Activated gamma-delta T cell treated with Interleukin-2 at 50 U/mL for 16 hours (primary cell): ENCODE results near the gene LRRC8A.
A peak's percentile ranks its signal among the peaks of the same experiment; 100 is the strongest.
"Not testable (repeated sequence)": the region's sequence is repeated elsewhere in the genome, so short reads cannot be mapped to it uniquely, and the experiment has no call there.

ENCODE experiments used
- DNase-seq: peaks from one replicate; pipeline ENCODE4 v3.0.0-alpha.2; 2020

Gene LRRC8A

DNA sequence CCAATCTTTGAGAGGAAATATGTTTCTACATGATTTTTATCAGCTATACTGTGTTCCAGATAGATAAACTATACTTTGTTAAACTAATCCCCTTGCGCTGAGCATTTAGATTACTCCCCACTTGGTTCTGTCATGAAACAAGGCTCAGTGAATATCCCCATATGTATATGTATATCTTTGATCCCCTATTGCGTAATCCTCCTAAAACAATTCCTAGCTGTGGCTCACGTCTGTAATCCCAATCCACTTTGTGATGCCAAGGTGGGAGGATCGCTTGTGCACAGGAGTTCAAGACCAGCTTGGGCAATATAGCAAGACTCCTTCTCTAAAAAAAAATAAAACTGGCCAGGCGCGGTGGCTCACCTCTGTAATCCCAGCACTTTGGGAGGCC, 41.6 kb downstream of the LRRC8A start:
- DNase-seq = no peak

DNA sequence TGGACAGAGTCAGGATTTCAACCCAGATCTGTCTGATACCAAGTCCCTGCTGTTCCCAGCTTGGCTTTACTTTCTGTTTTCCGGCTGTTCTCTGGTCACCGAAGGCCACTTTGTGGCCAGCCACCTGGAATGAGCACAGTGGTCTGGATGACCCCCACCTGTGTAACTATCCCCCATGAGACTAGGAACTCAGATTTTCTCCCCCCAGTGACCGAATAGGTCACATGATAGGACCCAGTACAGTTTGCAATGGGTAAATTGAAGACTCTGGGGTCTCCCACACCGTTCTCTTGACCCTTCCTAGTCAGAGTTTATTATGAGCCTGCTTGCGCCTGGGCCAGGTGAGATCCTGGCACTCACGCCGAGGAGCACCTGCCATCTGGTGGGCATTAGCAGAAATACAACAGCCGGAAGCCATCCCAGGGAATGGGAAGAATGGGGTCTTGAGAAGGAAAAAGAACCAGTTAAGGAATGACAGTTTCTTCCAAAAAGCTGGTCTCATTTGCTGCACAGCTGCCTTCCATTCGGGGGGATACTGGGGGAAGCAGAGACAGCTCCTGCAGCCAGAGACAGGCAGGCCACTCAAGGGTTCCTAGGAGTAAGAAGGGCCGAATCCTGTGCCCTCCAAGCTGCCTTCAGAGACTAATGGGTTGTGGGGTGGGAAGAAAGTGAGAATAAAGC, 45.9 kb downstream of the LRRC8A start:
- peak; percentile 45 for DNase-seq

DNA sequence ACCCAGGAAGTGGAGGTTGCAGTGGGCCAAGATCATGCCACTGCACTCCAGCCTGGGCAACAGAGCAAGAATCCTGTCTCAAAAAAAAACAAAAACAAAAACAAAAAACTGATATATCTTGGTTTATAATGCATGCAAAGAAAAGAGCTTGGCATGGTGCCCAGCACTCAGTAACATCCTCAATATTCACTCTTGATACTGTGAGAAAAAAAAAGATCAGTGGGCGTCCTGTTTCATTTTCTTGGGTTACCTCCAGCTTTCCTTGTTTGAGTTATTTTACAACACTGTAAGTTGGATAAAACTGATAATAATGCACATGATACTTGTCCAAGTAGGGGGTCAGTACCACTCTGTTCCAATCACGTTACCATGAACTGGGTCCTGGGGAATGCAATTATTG, 46.7 kb downstream of the LRRC8A start:
- no peak for DNase-seq

DNA sequence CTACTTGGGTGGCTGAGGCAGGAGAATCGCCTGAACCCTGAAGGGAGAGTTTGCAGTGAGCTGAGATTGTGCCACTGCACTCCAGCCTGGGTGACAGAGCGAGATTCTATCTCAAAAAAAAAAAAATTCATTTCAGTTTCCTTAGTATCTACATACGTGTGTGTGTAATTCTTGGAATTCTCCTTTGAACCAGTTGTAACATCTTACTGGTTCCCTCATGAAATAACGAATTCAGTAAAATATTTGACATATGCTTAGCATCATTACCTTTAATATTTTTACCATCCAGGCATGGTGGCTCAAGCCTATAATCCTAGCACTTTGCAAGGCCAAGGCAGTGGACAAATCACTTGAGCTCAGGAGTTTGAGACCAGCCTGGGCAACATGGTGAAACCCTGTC, 47.6 kb downstream of the LRRC8A start:
- DNase-seq = no peak

DNA sequence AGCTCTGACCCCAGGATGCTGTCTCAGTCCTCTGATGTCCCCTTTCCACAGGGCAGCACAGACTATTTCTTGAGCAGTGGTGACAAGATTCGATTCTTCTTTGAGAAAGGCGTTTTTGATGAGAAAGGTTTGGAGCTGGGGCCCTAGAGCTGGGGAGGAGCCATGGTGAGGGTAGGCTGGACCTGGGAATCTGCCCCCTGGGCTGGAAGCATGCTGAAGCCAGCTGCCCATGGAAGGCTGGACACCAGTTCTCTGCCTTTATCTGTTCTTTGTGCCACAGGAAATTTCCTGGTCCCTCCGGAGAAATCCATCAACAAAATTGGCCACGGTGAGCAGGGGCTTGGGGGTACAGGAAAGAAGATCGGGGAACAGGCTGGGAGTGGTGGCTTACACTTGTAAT, 51.8 kb downstream of the LRRC8A start:
- no peak for DNase-seq

DNA sequence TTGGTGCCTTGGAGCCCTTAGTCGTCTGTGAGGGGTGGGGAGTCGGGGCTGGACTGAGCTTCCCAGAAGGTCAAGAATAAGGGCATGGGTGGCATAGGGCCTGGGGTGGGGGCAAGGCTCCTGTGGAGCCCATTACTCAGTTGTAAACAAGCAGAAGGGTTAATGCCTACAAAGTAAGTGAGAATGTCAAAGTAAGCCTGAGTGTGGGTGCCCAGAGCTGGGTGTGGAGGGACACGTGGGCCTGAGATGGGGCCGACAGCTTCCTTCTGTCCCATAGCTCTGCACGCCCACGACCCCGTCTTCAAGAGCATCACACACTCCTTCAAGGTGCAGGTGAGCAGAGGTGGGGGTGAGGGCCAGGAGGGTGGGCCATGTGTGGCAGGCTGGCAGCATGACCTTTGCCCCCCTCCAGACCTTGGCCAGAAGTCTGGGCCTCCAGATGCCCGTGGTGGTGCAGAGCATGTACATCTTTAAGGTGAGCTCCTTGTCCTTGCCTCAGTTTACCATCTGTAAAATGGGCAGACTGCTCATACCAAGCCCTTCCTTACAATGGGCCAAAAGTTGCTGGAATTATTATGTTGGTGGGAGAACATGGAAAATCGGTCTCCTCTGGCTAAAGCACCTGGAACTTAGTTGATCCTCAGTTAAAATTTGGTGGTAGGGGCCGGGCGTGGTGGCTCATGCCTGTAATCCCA, 54.4 kb downstream of the LRRC8A start:
- no peak for DNase-seq

DNA sequence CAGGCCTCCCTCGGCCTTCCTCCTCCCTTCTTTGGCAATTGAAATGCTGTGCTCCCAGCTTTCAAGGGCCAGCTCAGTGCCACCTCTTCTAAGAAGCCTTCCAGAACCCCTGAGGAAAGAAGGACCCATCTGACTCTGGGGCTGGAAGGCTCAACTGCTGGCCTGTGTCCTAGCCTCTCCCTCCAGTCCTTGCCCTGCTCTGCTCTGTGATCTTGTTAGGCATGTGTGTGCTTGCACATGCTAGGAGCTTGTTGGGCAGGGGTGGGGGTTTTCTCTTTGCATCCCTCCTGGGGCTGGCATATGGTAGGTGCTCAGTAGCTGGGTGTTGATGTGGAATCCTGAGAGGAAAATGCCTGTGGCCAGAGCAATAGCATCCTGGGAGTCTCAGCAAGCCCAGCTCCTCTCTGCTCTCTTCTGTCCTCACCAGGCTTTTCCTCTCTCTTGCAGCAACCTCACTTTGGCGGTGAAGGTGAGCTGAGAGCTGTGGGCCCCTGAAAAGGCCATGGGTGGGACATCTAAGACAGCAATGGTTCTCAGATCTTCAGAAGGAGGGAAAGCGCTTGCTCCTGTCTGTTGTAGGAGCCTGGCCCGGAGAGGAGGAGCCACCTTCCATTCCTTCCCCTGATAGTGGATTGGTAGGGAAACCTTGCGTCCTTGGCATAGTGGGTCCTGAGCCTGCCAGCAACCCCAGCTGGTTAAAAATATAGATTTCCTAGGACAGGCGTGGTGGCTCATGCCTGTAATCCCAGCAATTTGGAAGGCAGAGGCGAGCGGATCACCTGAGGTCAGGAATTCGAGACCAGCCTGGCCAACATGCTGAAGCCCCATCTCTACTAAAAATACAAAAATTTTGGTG, 55.6 kb downstream of the LRRC8A start:
- DNase-seq = no peak

DNA sequence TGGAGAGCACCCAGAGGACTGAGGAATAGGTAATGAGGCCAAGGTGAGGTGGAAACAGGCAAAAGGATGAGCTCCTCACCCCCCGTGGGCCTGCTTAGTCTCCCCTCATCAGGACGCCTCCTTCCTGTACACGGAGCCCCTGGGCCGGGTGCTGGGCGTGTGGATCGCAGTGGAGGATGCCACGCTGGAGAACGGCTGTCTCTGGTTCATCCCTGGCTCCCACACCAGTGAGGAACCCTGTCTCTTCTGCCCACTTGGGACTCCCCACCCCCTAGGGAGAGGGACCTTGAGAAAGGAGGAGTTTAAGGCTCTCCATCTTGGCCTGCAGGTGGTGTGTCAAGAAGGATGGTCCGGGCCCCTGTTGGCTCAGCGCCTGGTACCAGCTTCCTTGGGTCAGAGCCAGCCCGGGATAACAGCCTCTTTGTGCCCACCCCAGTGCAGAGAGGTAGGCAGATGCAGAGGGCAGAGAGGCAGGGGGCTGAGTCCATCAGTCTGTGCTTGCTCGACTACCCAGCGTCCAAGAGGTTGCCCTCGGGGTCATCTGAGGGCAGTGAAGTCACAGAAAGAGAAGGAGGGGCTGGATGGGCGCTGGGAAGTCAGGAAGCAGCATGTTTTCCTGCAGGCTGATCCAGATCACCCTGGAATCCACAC, 58.5 kb downstream of the LRRC8A start:
- DNase-seq = no peak

DNA sequence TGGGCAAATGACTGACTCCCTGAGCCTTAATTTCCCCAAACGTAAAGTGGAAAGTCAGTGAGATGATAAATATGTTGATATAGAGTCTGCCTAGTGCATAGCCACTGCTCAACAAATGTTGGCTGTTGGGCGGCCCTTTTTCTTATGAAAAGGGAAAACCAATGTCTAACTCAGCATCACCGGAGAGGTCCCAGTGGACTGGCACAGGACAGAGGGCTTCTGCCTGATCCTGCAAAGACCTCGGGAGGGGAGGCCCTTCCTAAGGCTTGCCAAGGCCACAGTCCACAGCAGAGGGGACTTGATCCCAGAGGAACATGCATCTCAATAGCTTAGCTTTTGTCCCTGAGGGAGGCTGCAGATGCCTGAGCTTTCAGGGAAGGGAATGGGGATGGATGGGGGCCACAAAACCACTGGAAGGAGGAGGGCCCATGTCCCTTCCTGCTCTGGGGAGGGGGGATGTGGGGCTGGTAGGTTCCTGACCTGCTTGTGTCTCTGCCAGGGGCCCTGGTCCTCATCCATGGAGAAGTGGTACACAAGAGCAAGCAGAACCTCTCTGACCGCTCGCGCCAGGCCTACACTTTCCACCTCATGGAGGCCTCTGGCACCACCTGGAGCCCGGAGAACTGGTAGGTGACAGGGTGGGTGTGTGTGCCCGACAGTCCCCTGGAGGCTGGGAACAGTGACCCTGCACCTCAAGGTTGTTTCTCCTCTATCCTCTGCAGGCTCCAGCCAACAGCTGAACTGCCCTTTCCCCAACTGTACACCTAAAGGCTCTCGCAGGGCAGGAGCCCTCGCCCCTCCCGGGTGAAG, 59.2 kb downstream of the LRRC8A start:
- DNase-seq = no peak

DNA sequence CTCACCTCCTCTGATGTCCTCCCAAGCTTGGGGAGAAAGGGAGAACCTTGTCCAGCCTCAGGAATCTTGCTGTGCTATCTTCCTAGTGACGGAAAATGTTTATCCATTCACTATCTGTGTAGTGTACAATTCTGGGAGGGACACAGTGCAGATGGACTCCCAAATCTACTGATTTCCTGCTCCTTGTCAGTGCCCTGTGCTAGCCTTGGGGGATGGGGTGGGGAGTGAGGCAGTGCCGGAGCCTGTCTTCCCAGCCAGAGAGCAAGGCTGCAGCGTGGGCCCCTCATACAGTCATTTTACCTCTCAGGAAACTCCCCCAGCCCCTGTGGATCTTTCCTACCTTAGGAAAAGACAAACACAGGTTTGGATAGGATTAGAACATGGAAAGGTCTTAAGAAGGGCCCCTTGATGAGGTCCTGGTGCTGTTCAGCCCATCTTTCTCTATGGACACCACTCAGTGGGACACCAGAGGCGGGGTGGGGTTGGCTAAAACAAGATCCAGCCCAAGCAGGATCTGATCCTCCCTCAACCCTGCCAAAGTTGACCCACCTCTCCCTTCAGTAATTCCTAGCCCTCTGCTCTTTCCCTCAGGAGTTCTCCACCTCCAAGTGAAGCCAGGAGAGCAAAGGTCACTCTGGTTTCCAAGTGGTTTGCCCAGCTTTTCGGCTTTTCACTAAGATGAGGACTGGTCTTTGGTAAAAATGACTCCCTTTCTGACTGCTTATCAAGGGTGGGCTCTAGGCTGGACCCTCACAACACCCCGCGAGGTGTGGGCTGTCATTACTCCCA, 62.1 kb downstream of the LRRC8A start:
- DNase-seq = no peak

DNA sequence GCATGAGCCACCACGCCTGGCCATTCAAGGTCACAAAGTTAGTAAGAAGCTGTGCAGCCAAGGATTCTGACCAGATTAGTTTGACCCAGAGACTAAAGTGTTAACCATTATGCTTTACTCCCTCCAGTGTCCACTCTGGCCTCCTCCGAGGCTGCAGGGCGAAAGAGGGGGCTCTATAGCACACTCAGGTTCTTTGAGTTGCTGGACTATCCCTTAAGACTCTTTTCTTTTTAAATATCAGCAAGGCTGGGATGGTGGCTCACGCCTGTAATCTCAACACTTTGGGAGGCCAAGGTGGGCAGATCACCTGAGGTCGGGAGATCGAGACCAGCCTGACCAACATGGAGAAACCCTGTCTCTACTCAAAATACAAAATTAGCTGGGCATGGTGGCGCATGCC, 63.0 kb downstream of the LRRC8A start:
- DNase-seq = not testable (repeated sequence)

DNA sequence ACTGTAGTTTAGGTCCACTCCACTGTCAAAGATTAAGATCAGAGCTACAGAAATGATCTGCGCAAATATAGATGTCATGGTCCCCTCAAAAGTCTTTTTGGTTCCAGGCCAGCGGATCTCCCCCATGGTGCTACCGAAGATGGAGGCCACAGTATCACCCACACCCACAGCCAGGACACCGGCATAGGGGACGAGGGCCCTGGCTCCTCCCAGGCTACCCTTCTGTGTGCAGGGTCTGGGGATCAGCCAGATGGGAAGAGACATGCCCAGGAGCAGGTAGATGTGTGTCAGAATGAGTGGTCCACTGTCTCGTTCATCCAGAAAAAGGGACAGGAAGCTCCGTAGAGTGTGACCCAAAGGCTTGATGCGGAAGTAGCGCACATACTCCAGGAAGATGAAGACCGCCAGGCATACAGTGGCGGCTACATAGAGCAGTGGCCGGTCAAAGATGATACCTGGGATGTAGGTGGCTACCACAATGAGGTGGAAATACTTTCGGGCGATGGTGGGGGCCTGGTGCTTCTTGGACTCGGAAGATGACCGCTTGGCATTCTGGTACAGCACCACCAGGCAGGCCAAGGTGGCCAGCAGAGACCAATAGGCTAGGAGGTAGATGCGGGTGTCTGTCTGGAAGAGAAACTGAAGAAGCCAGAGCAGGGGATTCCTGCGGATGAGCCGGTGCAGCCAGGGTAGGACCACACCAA, 64.0 kb downstream of the LRRC8A start:
- DNase-seq = no peak

DNA sequence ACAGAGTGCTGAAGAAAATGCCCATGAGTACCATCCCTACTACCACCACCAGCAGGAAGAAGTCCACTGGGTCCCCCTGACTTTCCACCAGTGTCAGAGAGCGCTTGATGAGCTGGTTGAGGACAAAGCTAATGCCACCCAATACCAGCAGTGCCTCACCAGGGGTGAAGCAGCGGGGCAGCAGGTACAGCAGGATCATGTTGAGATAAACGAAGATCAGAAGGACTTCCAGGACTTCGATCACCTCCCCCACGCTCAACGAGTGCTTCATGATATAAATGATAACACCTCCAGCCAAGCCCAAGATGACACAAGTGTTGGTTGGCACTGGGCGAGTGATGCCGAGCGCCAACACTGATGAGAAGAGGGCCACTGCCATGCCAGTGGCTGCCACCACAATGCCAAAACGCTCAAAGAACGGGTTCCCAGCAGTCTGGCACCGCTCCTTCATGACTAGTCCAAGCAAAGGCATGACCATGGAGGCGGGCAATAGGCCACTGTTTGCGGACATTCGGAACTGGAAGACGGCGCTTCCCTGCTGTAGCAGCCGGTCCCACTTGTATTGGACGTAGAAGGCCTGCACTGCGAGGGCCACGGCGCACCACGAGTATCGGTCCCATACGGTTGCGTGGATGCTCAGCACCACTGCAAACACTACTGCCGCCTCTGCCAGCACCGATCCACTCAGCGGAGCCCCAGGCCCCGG, 64.8 kb downstream of the LRRC8A start:
- peak; percentile 11 for DNase-seq

DNA sequence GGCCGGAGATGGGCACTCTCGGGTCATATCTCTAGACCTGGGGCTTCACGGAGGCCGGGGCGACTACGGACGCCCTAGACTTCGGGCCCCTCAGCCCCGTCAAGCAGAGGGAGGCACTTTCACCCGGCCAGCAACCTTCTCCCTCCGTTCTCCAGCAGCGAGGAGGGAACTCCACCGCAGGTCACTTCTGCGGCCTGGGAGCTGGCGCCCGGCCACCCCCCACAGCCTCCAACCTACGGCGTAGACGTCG, 65.3 kb downstream of the LRRC8A start:
- no peak for DNase-seq

DNA sequence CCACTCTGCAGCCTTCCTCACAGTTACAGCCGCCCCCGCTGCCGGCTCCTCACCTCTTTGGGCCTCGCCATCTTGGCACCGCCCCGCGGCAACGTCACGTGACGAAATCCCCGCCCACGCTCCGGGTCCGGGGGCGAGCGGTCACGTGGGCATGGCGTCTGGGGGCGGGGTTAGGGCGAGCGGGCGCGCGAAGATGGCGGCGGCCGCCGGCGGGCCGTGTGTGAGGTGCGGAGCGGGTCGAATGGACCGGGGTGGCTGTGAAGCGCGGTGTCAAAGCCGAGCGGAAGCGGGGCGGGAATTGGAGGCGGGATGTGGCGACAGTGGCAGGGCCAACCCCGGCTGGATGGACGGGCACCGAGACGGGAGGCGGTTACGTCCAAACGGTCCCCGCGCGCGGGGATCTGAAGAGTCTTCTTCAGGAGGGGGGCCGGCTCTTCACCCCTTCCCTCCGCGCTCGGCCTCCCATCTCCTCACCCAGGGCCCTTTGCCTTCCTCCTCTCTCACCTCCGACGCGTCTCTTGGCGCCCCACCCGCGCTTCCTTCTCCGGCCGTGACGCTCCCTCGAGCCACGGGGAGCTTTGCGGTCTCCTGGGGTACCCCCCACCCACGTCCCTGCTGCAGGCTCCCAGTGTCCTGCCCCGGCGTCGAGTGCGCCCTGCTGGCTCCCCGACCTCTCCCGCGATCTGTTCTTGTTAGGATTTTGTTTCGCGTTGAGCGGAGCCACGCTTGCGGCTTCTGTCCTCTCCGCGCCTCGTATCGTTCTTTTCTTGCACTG, 65.8 kb downstream of the LRRC8A start, which contains the start of the genes DOLK and NUP188:
TSS of gene DOLK (minus strand) at position 77 of the 775 bp plus-strand sequence. CDS start 300 bp downstream, outside the sequence.
TSS of gene NUP188 (plus strand) at position 173 of the 775 bp plus-strand sequence. CDS start at position 194, 21 bp downstream.
- DNase-seq = peak; percentile 99

DNA sequence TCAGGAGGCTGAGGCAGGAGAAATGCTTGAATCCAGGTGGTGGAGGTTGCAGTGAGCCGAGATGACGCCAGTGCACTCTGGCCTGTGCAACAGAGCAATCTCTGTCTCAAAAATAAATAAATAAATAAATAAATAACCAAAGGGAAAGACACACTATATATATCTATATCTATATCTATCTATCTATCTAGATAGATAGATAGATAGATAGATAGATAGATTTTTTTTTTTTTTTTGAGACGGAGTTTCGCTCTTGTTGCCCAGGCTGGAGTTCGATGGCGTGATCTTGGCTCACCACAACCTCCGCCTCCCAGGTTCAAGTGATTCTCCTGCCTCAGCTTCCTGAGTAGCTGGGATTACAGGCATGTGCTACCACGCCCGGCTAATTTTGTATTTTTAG, 79.5 kb downstream of the LRRC8A start:
- not testable (repeated sequence) for DNase-seq
